ENCODE data around the gene CHMP4A. TPM values are rescaled to one million over a fixed set of nuclear protein-coding genes. Genes with fewer than 3 reads are reported as not detected.

Gene CHMP4A
- total and polyA plus RNA-seq, 2 of the 13 experiments (the other 11 are each of a cell fraction or from before 2014, with no cell fraction given) = 83.6 to 113 TPM

DNA sequence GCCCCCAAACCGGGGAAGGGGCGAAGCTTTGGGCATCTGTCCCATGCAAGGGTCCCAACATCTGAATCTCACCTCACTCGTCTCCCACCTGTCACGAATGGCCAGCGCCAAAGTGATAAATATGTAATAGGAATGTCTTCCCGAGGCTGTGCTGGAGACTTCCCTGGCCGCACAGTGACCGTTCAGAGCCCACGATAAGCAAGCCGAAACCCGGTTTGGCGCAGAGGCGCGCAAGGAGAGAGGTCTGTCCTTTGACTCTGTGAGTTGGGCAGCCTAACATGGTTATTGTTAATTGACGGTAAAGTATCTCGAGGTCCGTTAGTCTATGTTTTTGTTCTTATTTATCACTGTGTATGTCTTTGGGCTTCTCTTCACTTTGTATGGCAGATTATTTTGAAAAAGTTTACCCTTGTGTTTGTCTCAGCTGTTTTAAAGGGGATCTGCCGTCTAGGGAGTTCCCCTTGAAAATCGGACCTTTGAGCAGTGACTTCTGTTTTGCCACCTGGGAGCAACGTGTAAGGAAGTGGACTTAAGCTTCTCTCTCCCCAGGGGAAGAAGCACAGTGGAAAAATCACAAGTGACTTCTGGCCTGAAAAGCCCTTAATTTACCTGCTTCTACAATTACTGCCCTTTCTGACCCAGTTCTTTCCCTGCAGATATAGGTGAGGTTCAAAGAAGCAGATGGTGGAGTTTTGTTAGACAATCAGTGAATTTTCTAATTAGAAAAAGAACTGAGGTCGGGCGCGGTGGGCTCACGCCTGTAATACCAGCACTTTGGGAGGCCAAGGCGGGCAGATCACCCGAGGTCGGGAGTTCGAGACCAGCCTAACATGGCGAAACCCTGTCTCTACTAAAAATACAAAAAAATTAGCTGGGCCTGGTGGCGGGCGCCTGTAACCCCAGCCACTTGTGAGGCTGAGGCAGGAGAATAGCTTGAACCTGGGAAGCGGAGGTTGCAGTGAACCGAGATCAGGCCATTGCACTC, 16.9 kb downstream of the CHMP4A start (continued):
- peak; percentile 65; the same call in 1 of the 2 replicates for TF ChIP-seq NCOA1 (CRISPR knock-in tag; IDR thresholded peaks at IDR 0.05)
- TF ChIP-seq HOXA9 (CRISPR knock-in tag; IDR thresholded peaks at IDR 0.05; ENCODE audit: borderline replicate concordance) = no peak
- TF ChIP-seq, protein P1, sequence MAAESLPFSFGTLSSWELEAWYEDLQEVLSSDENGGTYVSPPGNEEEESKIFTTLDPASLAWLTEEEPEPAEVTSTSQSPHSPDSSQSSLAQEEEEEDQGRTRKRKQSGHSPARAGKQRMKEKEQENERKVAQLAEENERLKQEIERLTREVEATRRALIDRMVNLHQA (CRISPR knock-in tag; IDR thresholded peaks at IDR 0.05) = no peak
- no peak; the same call in 1 of the 2 replicates for TF ChIP-seq ARID2 (CRISPR knock-in tag; IDR thresholded peaks at IDR 0.05; ENCODE audit: borderline replicate concordance)
- TF ChIP-seq, protein P2, sequence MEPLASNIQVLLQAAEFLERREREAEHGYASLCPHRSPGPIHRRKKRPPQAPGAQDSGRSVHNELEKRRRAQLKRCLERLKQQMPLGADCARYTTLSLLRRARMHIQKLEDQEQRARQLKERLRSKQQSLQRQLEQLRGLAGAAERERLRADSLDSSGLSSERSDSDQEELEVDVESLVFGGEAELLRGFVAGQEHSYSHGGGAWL (CRISPR knock-in tag; IDR thresholded peaks at IDR 0.05) = no peak; the same call in 1 of the 2 replicates
- peak; percentile 18; the same call in 1 of the 2 replicates for TF ChIP-seq TARDBP (CRISPR knock-in tag; IDR thresholded peaks at IDR 0.05)
- peak in 1 of 2 experiments; percentile 43; a peak in 1 of 4 replicates for TF ChIP-seq POLR2A (IDR thresholded peaks at IDR 0.05; ENCODE audit: insufficient read depth in 1 of 2, low read depth in 2 of 2, low read length in 2 of 2)
- TF ChIP-seq NKX3-1 (CRISPR knock-in tag; IDR thresholded peaks at IDR 0.05) = peak; percentile 77; the same call in 1 of the 2 replicates
- TF ChIP-seq TEAD2 (CRISPR knock-in tag; IDR thresholded peaks at IDR 0.05) = peak; percentile 64; the same call in 1 of the 2 replicates
- TF ChIP-seq, protein P3, sequence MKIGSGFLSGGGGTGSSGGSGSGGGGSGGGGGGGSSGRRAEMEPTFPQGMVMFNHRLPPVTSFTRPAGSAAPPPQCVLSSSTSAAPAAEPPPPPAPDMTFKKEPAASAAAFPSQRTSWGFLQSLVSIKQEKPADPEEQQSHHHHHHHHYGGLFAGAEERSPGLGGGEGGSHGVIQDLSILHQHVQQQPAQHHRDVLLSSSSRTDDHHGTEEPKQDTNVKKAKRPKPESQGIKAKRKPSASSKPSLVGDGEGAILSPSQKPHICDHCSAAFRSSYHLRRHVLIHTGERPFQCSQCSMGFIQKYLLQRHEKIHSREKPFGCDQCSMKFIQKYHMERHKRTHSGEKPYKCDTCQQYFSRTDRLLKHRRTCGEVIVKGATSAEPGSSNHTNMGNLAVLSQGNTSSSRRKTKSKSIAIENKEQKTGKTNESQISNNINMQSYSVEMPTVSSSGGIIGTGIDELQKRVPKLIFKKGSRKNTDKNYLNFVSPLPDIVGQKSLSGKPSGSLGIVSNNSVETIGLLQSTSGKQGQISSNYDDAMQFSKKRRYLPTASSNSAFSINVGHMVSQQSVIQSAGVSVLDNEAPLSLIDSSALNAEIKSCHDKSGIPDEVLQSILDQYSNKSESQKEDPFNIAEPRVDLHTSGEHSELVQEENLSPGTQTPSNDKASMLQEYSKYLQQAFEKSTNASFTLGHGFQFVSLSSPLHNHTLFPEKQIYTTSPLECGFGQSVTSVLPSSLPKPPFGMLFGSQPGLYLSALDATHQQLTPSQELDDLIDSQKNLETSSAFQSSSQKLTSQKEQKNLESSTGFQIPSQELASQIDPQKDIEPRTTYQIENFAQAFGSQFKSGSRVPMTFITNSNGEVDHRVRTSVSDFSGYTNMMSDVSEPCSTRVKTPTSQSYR (CRISPR knock-in tag; IDR thresholded peaks at IDR 0.05; ENCODE audit: borderline replicate concordance) = peak; percentile 4; the same call in 1 of the 2 replicates
- no peak; the same call in 1 of the 2 replicates for TF ChIP-seq MTA1 (CRISPR knock-in tag; IDR thresholded peaks at IDR 0.05; ENCODE audit: borderline replicate concordance)
- TF ChIP-seq, protein P4, sequence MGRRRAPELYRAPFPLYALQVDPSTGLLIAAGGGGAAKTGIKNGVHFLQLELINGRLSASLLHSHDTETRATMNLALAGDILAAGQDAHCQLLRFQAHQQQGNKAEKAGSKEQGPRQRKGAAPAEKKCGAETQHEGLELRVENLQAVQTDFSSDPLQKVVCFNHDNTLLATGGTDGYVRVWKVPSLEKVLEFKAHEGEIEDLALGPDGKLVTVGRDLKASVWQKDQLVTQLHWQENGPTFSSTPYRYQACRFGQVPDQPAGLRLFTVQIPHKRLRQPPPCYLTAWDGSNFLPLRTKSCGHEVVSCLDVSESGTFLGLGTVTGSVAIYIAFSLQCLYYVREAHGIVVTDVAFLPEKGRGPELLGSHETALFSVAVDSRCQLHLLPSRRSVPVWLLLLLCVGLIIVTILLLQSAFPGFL (CRISPR knock-in tag; IDR thresholded peaks at IDR 0.05) = peak; percentile 54; the same call in 1 of the 2 replicates
- TF ChIP-seq ESRRA (CRISPR knock-in tag; IDR thresholded peaks at IDR 0.05; ENCODE audit: low read depth) = 0 out of 2 replicates have a peak, but pooled peaks have one; percentile 19
- TF ChIP-seq, protein P5, sequence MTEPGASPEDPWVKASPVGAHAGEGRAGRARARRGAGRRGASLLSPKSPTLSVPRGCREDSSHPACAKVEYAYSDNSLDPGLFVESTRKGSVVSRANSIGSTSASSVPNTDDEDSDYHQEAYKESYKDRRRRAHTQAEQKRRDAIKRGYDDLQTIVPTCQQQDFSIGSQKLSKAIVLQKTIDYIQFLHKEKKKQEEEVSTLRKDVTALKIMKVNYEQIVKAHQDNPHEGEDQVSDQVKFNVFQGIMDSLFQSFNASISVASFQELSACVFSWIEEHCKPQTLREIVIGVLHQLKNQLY (CRISPR knock-in tag; IDR thresholded peaks at IDR 0.05) = peak; percentile 22; the same call in 1 of the 2 replicates
- TF ChIP-seq ZFAT (CRISPR knock-in tag; conservative IDR thresholded peaks at IDR 0.05) = peak; percentile 16; the same call in 1 of the 2 replicates
- no peak for TF ChIP-seq TAF1 (CRISPR knock-in tag; IDR thresholded peaks at IDR 0.05)
- TF ChIP-seq, protein P6, sequence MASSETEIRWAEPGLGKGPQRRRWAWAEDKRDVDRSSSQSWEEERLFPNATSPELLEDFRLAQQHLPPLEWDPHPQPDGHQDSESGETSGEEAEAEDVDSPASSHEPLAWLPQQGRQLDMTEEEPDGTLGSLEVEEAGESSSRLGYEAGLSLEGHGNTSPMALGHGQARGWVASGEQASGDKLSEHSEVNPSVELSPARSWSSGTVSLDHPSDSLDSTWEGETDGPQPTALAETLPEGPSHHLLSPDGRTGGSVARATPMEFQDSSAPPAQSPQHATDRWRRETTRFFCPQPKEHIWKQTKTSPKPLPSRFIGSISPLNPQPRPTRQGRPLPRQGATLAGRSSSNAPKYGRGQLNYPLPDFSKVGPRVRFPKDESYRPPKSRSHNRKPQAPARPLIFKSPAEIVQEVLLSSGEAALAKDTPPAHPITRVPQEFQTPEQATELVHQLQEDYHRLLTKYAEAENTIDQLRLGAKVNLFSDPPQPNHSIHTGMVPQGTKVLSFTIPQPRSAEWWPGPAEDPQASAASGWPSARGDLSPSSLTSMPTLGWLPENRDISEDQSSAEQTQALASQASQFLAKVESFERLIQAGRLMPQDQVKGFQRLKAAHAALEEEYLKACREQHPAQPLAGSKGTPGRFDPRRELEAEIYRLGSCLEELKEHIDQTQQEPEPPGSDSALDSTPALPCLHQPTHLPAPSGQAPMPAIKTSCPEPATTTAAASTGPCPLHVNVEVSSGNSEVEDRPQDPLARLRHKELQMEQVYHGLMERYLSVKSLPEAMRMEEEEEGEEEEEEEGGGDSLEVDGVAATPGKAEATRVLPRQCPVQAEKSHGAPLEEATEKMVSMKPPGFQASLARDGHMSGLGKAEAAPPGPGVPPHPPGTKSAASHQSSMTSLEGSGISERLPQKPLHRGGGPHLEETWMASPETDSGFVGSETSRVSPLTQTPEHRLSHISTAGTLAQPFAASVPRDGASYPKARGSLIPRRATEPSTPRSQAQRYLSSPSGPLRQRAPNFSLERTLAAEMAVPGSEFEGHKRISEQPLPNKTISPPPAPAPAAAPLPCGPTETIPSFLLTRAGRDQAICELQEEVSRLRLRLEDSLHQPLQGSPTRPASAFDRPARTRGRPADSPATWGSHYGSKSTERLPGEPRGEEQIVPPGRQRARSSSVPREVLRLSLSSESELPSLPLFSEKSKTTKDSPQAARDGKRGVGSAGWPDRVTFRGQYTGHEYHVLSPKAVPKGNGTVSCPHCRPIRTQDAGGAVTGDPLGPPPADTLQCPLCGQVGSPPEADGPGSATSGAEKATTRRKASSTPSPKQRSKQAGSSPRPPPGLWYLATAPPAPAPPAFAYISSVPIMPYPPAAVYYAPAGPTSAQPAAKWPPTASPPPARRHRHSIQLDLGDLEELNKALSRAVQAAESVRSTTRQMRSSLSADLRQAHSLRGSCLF (CRISPR knock-in tag; IDR thresholded peaks at IDR 0.05; ENCODE audit: borderline replicate concordance) = 0 out of 2 replicates have a peak, but pooled peaks have one; percentile 14

Measured in HepG2 (cell line).